Measurements from ENCODE around the gene PDGFB. TPM values are rescaled to one million over a fixed set of nuclear protein-coding genes. Genes with fewer than 3 reads are reported as not detected.

The PDGFB gene
- total RNA-seq, 1 donor from 2014 or later = 29.8 TPM

DNA sequence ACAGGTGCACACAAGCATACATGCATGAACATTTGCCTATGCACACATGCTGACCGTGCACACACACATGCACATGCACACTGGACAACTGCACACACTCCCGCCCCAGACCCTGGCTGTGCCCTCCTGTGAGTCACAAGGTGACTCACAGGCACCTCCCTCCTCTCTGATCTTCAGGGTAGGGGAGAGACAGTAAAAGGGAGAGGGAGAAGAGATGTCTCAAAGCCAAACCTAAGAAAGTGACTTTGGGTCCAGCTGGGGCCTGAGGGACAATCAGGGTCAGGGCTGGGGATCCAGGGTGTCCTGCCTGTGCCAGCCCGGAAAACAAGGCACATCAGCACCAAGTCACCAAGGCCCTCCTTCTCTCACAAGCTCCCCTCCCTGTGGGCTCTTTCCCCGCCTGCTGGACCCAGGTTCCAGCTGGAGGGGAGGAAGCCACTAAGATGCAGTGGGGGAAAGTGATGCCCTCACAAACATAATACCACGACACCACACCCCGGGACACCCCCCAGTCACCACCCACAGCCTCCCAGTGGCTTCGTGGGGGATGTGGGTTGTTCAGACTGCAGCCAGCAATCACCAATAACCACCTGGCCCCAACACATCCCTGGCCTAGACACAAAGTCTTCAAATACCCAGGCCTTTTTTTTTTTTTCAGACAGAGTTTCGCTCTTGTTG, 39.3 kb downstream of the PDGFB start:
- intact Hi-C loops (cut with DNase I) = no loop called here
- DNase-seq (peak; percentile 41), ATAC-seq (no peak)
- H3K9me3 ChIP-seq = no peaks in the 10 kb centered on the region
- H3K36me3 ChIP-seq = no peaks in the 10 kb centered on the region
- H3K4me1 ChIP-seq = no peaks in the 10 kb centered on the region
- H3K27me3 ChIP-seq = no peaks in the 10 kb centered on the region
- TF ChIP-seq, protein P1, sequence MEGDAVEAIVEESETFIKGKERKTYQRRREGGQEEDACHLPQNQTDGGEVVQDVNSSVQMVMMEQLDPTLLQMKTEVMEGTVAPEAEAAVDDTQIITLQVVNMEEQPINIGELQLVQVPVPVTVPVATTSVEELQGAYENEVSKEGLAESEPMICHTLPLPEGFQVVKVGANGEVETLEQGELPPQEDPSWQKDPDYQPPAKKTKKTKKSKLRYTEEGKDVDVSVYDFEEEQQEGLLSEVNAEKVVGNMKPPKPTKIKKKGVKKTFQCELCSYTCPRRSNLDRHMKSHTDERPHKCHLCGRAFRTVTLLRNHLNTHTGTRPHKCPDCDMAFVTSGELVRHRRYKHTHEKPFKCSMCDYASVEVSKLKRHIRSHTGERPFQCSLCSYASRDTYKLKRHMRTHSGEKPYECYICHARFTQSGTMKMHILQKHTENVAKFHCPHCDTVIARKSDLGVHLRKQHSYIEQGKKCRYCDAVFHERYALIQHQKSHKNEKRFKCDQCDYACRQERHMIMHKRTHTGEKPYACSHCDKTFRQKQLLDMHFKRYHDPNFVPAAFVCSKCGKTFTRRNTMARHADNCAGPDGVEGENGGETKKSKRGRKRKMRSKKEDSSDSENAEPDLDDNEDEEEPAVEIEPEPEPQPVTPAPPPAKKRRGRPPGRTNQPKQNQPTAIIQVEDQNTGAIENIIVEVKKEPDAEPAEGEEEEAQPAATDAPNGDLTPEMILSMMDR (IDR thresholded peaks at IDR 0.05) = no peak
- no peak overlapping the region for H3K27ac ChIP-seq
- H3K4me3 ChIP-seq = no peak overlapping the region

GRCh38 chr22:39204216-39204615, 40.6 kb downstream of the PDGFB start:
- TF ChIP-seq, protein P1 (IDR thresholded peaks at IDR 0.05) = no peak
- Histone ChIP-seq H3K36me3 (no peaks in the 10 kb centered on the region), H3K27me3 (no peaks in the 10 kb centered on the region), H3K27ac (no peak overlapping the region), H3K4me3 (no peak overlapping the region), H3K4me1 (no peaks in the 10 kb centered on the region), H3K9me3 (no peaks in the 10 kb centered on the region)
- DNase-seq = peak; percentile 28
- ATAC-seq = no peak
- intact Hi-C loops (cut with DNase I) = no loop called here

GRCh38 chr22:39197578-39197977, 47.2 kb downstream of the PDGFB start:
- TF ChIP-seq, protein P1 (IDR thresholded peaks at IDR 0.05) = no peak
- Histone ChIP-seq H3K27ac (no peak overlapping the region), H3K4me1 (no peaks in the 10 kb centered on the region), H3K27me3 (no peaks in the 10 kb centered on the region), H3K4me3 (no peak overlapping the region), H3K9me3 (no peaks in the 10 kb centered on the region), H3K36me3 (no peaks in the 10 kb centered on the region)
- intact Hi-C loops (cut with DNase I) = no loop called here
- no peak for ATAC-seq
- DNase-seq = no peak

DNA sequence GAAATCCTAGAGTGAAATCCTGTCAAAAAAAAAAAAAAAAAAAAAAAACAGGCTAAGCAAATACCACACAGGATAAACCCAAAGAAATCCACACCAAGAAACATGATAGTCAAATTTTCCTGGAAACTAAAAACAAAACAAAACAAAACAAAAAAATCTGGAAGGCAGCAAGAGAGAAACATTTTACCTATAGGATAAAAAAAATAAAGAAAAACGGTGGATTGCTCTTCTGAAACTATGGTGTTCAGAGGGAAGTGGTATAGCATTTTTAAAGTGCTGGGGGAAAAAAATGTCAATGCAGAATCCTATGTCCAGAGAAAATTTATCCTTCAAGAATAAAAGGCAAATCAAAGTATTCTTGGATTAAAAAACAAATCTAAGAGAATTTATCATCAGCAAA, 50.7 kb downstream of the PDGFB start:
- intact Hi-C loops (cut with DNase I) = no loop called here
- H3K9me3 ChIP-seq = no peaks in the 10 kb centered on the region
- H3K4me3 ChIP-seq = no peak overlapping the region
- TF ChIP-seq, protein P1 (IDR thresholded peaks at IDR 0.05) = no peak
- no peak overlapping the region for H3K27ac ChIP-seq
- no peak for ATAC-seq
- no peaks in the 10 kb centered on the region for H3K4me1 ChIP-seq
- no peak for DNase-seq
- H3K36me3 ChIP-seq = no peaks in the 10 kb centered on the region
- H3K27me3 ChIP-seq = no peaks in the 10 kb centered on the region

- ATAC-seq = no peak
- intact Hi-C loops (cut with DNase I) = no loop called here
- no peaks in the 10 kb centered on the region for H3K36me3 ChIP-seq
- H3K4me3 ChIP-seq = no peak overlapping the region
- no peak overlapping the region for H3K27ac ChIP-seq
- DNase-seq = no peak
- TF ChIP-seq, protein P1 (IDR thresholded peaks at IDR 0.05) = no peak
- no peaks in the 10 kb centered on the region for H3K9me3 ChIP-seq
- peaks cover 11% of the 10 kb centered on the region for H3K4me1 ChIP-seq
- H3K27me3 ChIP-seq = no peaks in the 10 kb centered on the region
Observed at GRCh38 chr22:39188809-39189208, 56.0 kb downstream of the PDGFB start.

DNA sequence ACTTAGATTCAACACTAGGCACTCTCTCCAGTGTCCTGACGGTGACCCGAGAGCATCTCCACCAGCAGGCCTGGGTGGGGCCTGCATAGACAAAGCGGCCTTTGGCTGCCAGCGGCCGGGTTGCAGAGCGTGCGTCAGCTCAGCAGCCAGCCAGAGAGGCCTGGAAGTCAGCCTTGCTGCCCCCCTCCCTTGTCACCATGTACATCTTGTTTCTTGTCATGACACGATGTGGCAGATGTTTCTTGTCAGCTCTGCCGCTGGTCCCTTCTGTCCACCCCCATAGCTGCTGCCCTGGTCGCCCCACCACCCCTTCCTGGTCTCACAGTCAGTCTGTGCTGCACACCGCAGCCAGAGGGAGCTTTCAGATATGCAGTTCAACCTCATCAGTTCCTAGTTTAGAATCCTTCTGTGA, 59.2 kb downstream of the PDGFB start:
- H3K27ac ChIP-seq = peak overlapping the region; percentile 85
- no peak overlapping the region for H3K4me3 ChIP-seq
- H3K4me1 ChIP-seq = peaks cover 11% of the 10 kb centered on the region
- ATAC-seq (peak; percentile 82), DNase-seq (peak; percentile 73)
- no peaks in the 10 kb centered on the region for H3K27me3 ChIP-seq
- H3K36me3 ChIP-seq = no peaks in the 10 kb centered on the region
- TF ChIP-seq, protein P1 (IDR thresholded peaks at IDR 0.05) = peak; percentile 41
- no peaks in the 10 kb centered on the region for H3K9me3 ChIP-seq
- intact Hi-C loops (cut with DNase I) = no loop called here

Data from upper lobe of right lung (tissue), 1 donor.